CD4-positive, CD25-positive, alpha-beta regulatory T cell (primary cell): ENCODE results near the gene ELAVL2. TPM values are rescaled to one million over a fixed set of nuclear protein-coding genes. Genes with fewer than 3 reads are reported as not detected.

Source experiments
- ATAC-seq, 2 donors: fragments of 150-1000 bp; cut with Tn5 transposase; one replicate each; pipeline ENCODE4 v1.10.0; 2021; ENCODE audit warnings: low read depth in 2 of 2, moderate number of reproducible peaks in 2 of 2, moderate library complexity in 1 of 2
- DNase-seq, 3 donors: peaks; one replicate each; pipeline versions ENCODE4 v3.0.0 to v3.0.0-alpha.2; 2012 to 2022; ENCODE audit warnings: mixed read lengths in 1 of 3
- H3K27ac ChIP-seq: one replicate; pipeline ENCODE4 v1.7.0; 2013; ENCODE audit warnings: mild to moderate bottlenecking, low read length; ENCODE audit not compliant: insufficient read depth, poor library complexity, severe bottlenecking
- H3K27me3 ChIP-seq: one replicate; pipeline ENCODE4 v1.7.0; 2013; ENCODE audit warnings: low read length; ENCODE audit not compliant: control insufficient read depth, insufficient read depth
- H3K36me3 ChIP-seq: one replicate; pipeline ENCODE4 v1.7.0; 2013; ENCODE audit warnings: mild to moderate bottlenecking, low read length, moderate library complexity; ENCODE audit not compliant: control insufficient read depth, insufficient read depth
- H3K4me1 ChIP-seq: 2 replicates; pipeline ENCODE4 v1.7.0; 2013; ENCODE audit warnings: mild to moderate bottlenecking, low read length; ENCODE audit not compliant: insufficient read depth, control insufficient read depth, poor library complexity, severe bottlenecking
- H3K4me3 ChIP-seq: one replicate; pipeline ENCODE4 v1.7.0; 2013; ENCODE audit warnings: low read depth, mild to moderate bottlenecking, low read length, moderate library complexity
- H3K9me3 ChIP-seq, 2 experiments: 1 replicate in 1 of 2; 2 replicates in 1 of 2; pipeline ENCODE4 v1.7.0; 2013; ENCODE audit warnings: low read length in 2 of 2, mild to moderate bottlenecking in 1 of 2, moderate library complexity in 1 of 2; ENCODE audit not compliant: control insufficient read depth in 2 of 2
- H3K27ac Mint-ChIP-seq, 3 donors: one replicate each; pipeline ENCODE4 v1.8.0; 2020 to 2022; ENCODE audit warnings: mild to moderate bottlenecking in 3 of 3, mixed read lengths in 3 of 3, moderate library complexity in 2 of 3
- H3K27me3 Mint-ChIP-seq: one replicate; pipeline ENCODE4 v1.8.0; 2022; ENCODE audit warnings: mild to moderate bottlenecking, mixed read lengths
- H3K36me3 Mint-ChIP-seq: one replicate; pipeline ENCODE4 v1.8.0; 2020; ENCODE audit warnings: mixed read lengths
- H3K4me1 Mint-ChIP-seq, 4 donors: one replicate each; pipeline ENCODE4 v1.8.0; 2020 to 2022; ENCODE audit warnings: mixed read lengths in 4 of 4, mild to moderate bottlenecking in 1 of 4
- H3K4me3 Mint-ChIP-seq, 4 donors: one replicate each; pipeline ENCODE4 v1.8.0; 2020 to 2022; ENCODE audit warnings: mild to moderate bottlenecking in 4 of 4, mixed read lengths in 4 of 4, moderate library complexity in 3 of 4
- H3K9me3 Mint-ChIP-seq, 7 donors: one replicate each; pipeline ENCODE4 v1.8.0; 2020 to 2022; ENCODE audit warnings: mixed read lengths in 7 of 7, mild to moderate bottlenecking in 3 of 7, moderate library complexity in 2 of 7
- polyA plus RNA-seq, 4 donors: library from polyadenylated mRNA; unstranded; fragments of 300-500 nt; fragmentation: Illumina TruSeq; gene quantifications; one replicate each; pipeline ENCODE4 v1.2.3, GENCODE V29; 2021
- total RNA-seq: library from RNA; stranded (reverse); gene quantifications from one replicate; pipeline ENCODE4 v1.2.3, GENCODE V29; 2022

ELAVL2 gene
- total and polyA plus RNA-seq, 5 donors from 2014 or later: not detected

GRCh38 chr9:23823986-23824829 is 1.8 kb downstream of the ELAVL2 start:
- no peak for ATAC-seq
- Histone ChIP-seq H3K4me1 (no peaks in the 10 kb centered on the region), H3K27me3 (peaks cover 9% of the 10 kb centered on the region), H3K27ac (no peak overlapping the region), H3K4me3 (no peak overlapping the region), H3K36me3 (no peaks in the 10 kb centered on the region), H3K9me3 (peaks cover 13 to 16% of the 10 kb centered on the region in 2 experiments)
- H3K4me1 Mint-ChIP-seq: no peaks in the 10 kb centered on the region
- DNase-seq: no peak
- H3K4me3 Mint-ChIP-seq: no peak overlapping the region
- peaks cover 0 to 16% (median 3%) of the 10 kb centered on the region in 7 donors for H3K9me3 Mint-ChIP-seq
- H3K36me3 Mint-ChIP-seq: no peaks in the 10 kb centered on the region
- no peak overlapping the region for H3K27ac Mint-ChIP-seq
- peaks cover 12% of the 10 kb centered on the region for H3K27me3 Mint-ChIP-seq

GRCh38 chr9:23823269-23823668 is 2.8 kb downstream of the ELAVL2 start:
- Mint-ChIP-seq H3K4me1 (no peaks in the 10 kb centered on the region), H3K27me3 (peaks cover 10% of the 10 kb centered on the region), H3K27ac (no peak overlapping the region), H3K9me3 (peaks cover 0 to 12% (median 6%) of the 10 kb centered on the region in 7 donors), H3K4me3 (no peak overlapping the region), H3K36me3 (no peaks in the 10 kb centered on the region)
- DNase-seq: no peak
- Histone ChIP-seq H3K36me3 (no peaks in the 10 kb centered on the region), H3K4me3 (no peak overlapping the region), H3K27me3 (peaks cover 9% of the 10 kb centered on the region), H3K9me3 (peaks cover 13 to 16% of the 10 kb centered on the region in 2 experiments), H3K27ac (no peak overlapping the region), H3K4me1 (no peaks in the 10 kb centered on the region)
- no peak for ATAC-seq

DNA sequence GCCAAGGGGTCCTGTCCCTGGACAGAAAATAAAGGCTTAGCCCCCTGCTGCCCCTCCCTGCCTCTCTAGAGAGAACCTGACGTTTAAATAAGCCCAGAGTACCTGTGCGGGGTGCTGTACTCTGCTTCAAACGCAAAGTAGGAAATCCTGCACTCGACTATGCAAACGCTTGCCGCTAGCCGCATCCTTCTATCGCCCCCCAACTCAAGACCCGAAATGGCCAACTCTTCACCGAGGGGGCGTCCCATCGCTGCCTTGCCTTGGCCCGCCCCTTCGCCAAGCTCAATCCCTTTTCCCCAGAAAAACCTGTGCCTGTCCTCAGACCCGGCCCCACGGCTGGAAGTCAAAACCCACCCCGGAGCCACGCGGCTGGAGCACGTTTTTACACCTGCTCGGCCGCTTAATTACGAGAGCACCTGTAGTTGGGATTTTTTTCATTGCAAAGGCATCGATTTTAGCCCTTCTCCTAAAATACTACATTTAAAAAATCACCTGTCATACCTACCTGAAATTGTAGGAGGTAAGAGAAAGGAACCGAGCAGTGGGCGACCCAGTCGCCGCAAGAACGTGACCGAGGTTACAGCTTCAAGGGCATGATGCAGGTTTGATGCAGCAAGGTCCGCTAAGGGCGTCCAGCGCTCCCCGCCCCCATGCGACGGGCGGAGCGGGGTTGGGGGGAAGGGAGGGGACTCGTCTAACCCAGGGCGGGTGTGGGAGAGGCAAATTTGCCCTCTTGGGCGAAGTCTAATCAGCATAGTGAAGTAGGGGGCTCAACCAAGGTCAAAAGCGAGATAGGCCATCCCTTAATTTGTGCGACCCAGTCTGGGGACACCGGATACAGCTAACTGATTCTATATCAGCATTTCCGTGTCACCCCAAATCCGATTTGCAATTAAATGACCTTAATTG is 3.5 kb downstream of the ELAVL2 start:
- ATAC-seq (no peak), DNase-seq (no peak)
- no peak overlapping the region for H3K27ac ChIP-seq
- H3K27me3 ChIP-seq: peaks cover 9% of the 10 kb centered on the region
- no peak overlapping the region for H3K4me3 Mint-ChIP-seq
- no peak overlapping the region for H3K27ac Mint-ChIP-seq
- H3K9me3 ChIP-seq: peaks cover 11 to 16% of the 10 kb centered on the region in 2 experiments
- peaks cover 0 to 9% (median 4%) of the 10 kb centered on the region in 7 donors for H3K9me3 Mint-ChIP-seq
- no peaks in the 10 kb centered on the region for H3K4me1 ChIP-seq
- no peaks in the 10 kb centered on the region for H3K4me1 Mint-ChIP-seq
- no peaks in the 10 kb centered on the region for H3K36me3 Mint-ChIP-seq
- peaks cover 10% of the 10 kb centered on the region for H3K27me3 Mint-ChIP-seq
- H3K36me3 ChIP-seq: no peaks in the 10 kb centered on the region
- H3K4me3 ChIP-seq: no peak overlapping the region

DNA sequence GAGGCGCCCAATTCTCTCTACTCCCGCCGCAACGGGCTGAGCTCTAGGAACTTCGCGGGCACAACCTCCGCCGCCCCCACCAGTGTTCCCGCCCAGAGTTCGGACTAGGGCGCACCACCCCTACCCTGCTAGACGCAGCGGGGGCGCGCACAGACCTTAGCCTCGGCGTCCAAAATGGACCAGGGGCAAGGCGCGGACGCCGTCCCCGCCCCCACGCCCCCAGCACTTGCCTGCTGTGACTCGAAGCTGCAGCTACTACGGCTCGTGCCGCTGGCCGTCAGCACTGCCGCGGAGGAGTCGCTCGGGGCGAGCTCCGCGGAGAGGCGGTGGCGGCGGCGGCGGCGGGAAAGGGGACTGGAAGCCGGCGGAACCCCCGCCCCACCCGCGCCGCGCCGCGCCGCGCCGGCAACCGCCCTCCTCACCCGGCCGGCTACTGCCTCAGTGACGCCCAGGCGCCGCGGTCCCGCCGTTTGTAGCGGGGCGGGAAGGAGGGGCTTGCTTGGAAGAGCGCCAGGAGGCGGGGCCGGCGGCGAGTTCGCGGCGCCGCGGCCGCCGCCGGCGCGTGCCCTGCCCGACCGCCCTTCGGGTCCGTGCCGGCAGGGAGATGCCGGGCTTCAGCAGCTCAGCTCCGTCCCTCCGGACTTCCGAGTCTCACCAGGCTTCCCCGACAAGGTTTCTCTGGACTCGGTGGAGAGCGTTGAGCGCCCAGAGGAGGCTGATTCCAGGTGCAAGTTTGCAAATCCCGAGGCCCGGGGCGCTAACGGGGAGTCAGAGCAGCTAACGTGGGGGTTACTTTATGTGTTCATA is 4.5 kb downstream of the ELAVL2 start:
- Mint-ChIP-seq H3K27ac (no peak overlapping the region), H3K9me3 (peaks cover 0 to 9% (median 4%) of the 10 kb centered on the region in 7 donors), H3K4me3 (no peak overlapping the region), H3K36me3 (no peaks in the 10 kb centered on the region), H3K4me1 (no peaks in the 10 kb centered on the region), H3K27me3 (peaks cover 10% of the 10 kb centered on the region)
- Histone ChIP-seq H3K9me3 (peaks cover 10 to 16% of the 10 kb centered on the region in 2 experiments), H3K27ac (no peak overlapping the region), H3K27me3 (peaks cover 8% of the 10 kb centered on the region), H3K36me3 (no peaks in the 10 kb centered on the region), H3K4me1 (no peaks in the 10 kb centered on the region), H3K4me3 (no peak overlapping the region)
- ATAC-seq (no peak), DNase-seq (no peak)

GRCh38 chr9:23820451-23821374 is 5.3 kb downstream of the ELAVL2 start:
- Histone ChIP-seq H3K27ac (no peak overlapping the region), H3K4me3 (no peak overlapping the region), H3K36me3 (no peaks in the 10 kb centered on the region), H3K4me1 (no peaks in the 10 kb centered on the region), H3K27me3 (peaks cover 5% of the 10 kb centered on the region), H3K9me3 (peaks cover 10 to 16% of the 10 kb centered on the region in 2 experiments)
- DNase-seq (no peak), ATAC-seq (no peak)
- H3K4me1 Mint-ChIP-seq: no peaks in the 10 kb centered on the region
- H3K27me3 Mint-ChIP-seq: peaks cover 10% of the 10 kb centered on the region
- no peak overlapping the region for H3K4me3 Mint-ChIP-seq
- H3K36me3 Mint-ChIP-seq: no peaks in the 10 kb centered on the region
- no peak overlapping the region for H3K27ac Mint-ChIP-seq
- peaks cover 0 to 9% (median 4%) of the 10 kb centered on the region in 7 donors for H3K9me3 Mint-ChIP-seq

- H3K9me3 ChIP-seq: peaks cover 10 to 14% of the 10 kb centered on the region in 2 experiments
- H3K27ac Mint-ChIP-seq: no peak overlapping the region
- H3K9me3 Mint-ChIP-seq: peaks cover 0 to 11% (median 4%) of the 10 kb centered on the region in 7 donors
- H3K4me1 ChIP-seq: no peaks in the 10 kb centered on the region
- peaks cover 5% of the 10 kb centered on the region for H3K27me3 ChIP-seq
- H3K36me3 Mint-ChIP-seq: no peaks in the 10 kb centered on the region
- no peak for DNase-seq
- no peaks in the 10 kb centered on the region for H3K4me1 Mint-ChIP-seq
- H3K27me3 Mint-ChIP-seq: peaks cover 10% of the 10 kb centered on the region
- H3K4me3 ChIP-seq: no peak overlapping the region
- no peak overlapping the region for H3K4me3 Mint-ChIP-seq
- ATAC-seq: no peak
- no peaks in the 10 kb centered on the region for H3K36me3 ChIP-seq
- H3K27ac ChIP-seq: no peak overlapping the region
Measured at GRCh38 chr9:23819403-23819802, 6.6 kb downstream of the ELAVL2 start.
